Measurements from ENCODE around the gene CD2. TPM values are rescaled to one million over a fixed set of nuclear protein-coding genes. Genes with fewer than 3 reads are reported as not detected.

CD2 gene
- total RNA-seq, 1 donor from 2014 or later: not detected

DNA sequence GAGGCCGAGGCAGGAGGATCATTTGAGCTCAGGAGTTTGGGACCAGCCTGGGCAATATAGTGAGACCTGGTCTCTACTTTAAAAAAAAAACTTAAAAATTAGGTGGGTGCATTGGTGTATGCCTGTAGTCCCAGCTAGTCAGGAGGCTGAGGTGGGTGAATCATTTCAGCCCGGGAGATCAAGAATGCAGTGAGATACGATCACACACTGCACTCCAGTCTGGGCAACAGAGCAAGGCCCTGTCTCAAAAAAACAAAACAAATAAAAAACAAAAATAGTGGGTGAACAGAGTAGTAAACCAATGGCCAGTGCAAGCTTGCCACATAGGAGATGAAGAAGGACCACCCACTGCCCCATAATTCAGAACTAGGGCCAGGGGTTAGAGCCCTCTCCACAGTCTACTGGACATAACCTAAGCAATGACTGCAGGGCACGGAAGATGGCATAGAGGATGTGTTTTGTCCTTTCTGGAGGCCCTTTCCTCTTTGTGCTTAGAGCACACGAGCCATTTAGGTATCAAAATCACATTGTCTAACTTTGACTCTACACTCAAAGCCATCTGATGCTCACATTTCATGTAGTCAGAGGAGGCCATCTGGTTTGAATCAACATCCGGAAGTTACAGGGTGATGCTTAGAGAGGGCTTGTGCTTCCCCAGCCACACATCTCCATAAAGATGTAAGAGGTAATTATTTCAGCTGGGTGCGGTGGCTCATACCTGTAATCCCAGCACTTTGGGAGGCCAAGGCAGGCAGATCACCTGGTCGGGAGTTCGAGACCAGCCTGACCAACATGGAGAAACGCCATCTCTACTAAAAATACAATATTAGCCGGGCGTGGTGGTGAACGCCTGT, 12.6 kb downstream of the CD2 start:
- DNase-seq (ENCODE audit: low read depth): no peak
- H3K27me3 ChIP-seq (ENCODE audit: control insufficient read depth, insufficient read depth, low read length): no peaks in the 10 kb centered on the region
- no peaks in the 10 kb centered on the region for H3K36me3 ChIP-seq (ENCODE audit: control insufficient read depth, insufficient read depth, low read length)
- TF ChIP-seq, protein P1, sequence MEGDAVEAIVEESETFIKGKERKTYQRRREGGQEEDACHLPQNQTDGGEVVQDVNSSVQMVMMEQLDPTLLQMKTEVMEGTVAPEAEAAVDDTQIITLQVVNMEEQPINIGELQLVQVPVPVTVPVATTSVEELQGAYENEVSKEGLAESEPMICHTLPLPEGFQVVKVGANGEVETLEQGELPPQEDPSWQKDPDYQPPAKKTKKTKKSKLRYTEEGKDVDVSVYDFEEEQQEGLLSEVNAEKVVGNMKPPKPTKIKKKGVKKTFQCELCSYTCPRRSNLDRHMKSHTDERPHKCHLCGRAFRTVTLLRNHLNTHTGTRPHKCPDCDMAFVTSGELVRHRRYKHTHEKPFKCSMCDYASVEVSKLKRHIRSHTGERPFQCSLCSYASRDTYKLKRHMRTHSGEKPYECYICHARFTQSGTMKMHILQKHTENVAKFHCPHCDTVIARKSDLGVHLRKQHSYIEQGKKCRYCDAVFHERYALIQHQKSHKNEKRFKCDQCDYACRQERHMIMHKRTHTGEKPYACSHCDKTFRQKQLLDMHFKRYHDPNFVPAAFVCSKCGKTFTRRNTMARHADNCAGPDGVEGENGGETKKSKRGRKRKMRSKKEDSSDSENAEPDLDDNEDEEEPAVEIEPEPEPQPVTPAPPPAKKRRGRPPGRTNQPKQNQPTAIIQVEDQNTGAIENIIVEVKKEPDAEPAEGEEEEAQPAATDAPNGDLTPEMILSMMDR (IDR thresholded peaks at IDR 0.05; ENCODE audit: insufficient read depth, low read length, poor library complexity, severe bottlenecking): no peak
- H3K4me3 ChIP-seq (ENCODE audit: low read depth, low read length): no peak overlapping the region

DNA sequence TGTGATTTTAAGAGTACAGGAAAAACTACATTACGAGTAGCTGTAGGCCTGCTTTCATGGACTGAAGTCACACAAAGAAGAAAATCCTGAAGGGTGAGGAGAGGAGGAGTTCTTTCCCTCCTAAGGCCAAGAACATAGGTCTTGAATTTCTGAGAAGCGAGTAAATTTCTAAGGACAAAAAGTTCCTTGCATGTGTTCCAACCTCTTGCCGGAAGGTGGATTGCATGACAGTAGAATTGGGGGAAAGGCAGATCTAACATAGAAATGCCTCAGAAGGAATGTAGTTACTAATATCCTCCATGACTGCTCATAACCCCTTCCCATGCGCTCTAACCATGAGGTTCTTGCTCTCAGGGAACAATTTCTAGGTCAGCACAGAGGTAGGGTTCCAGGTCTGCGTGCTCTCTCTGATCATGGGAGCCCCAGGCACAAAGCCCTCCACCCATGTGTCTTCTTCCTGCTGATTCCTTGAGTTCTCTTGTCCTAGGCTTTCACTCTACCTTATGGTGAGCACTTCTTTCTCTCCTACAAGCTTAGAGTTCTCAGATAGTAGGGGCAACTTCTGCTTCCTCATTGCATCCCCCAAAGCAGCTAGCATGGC, 13.7 kb downstream of the CD2 start:
- TF ChIP-seq, protein P1 (IDR thresholded peaks at IDR 0.05; ENCODE audit: insufficient read depth, low read length, poor library complexity, severe bottlenecking): no peak
- no peak for DNase-seq (ENCODE audit: low read depth)
- no peak overlapping the region for H3K4me3 ChIP-seq (ENCODE audit: low read depth, low read length)
- H3K27me3 ChIP-seq (ENCODE audit: control insufficient read depth, insufficient read depth, low read length): no peaks in the 10 kb centered on the region
- no peaks in the 10 kb centered on the region for H3K36me3 ChIP-seq (ENCODE audit: control insufficient read depth, insufficient read depth, low read length)

DNA sequence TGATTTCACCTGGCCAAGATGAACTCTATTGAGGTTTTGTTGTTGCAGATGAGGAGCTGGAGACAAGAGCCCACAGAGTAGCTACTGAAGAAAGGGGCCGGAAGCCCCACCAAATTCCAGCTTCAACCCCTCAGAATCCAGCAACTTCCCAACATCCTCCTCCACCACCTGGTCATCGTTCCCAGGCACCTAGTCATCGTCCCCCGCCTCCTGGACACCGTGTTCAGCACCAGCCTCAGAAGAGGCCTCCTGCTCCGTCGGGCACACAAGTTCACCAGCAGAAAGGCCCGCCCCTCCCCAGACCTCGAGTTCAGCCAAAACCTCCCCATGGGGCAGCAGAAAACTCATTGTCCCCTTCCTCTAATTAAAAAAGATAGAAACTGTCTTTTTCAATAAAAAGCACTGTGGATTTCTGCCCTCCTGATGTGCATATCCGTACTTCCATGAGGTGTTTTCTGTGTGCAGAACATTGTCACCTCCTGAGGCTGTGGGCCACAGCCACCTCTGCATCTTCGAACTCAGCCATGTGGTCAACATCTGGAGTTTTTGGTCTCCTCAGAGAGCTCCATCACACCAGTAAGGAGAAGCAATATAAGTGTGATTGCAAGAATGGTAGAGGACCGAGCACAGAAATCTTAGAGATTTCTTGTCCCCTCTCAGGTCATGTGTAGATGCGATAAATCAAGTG, 14.3 kb downstream of the CD2 start:
- Histone ChIP-seq H3K36me3 (ENCODE audit: control insufficient read depth, insufficient read depth, low read length) (no peaks in the 10 kb centered on the region), H3K27me3 (ENCODE audit: control insufficient read depth, insufficient read depth, low read length) (no peaks in the 10 kb centered on the region), H3K4me3 (ENCODE audit: low read depth, low read length) (no peak overlapping the region)
- TF ChIP-seq, protein P1 (IDR thresholded peaks at IDR 0.05; ENCODE audit: insufficient read depth, low read length, poor library complexity, severe bottlenecking): no peak
- DNase-seq (ENCODE audit: low read depth): no peak

DNA sequence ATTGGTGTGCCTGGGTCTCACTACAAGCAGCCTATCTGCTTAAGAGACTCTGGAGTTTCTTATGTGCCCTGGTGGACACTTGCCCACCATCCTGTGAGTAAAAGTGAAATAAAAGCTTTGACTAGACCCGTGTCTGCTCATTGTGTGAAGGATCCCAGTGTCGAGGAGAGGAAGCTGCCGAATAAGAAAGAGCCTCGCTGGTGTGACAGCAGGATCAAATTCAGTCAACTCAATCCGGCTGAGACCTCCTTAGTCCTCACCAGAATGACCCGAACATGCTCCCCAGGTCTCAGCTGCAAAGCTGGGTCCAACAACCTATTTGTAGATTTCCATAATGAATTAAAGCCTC, 14.8 kb downstream of the CD2 start:
- TF ChIP-seq, protein P1 (IDR thresholded peaks at IDR 0.05; ENCODE audit: insufficient read depth, low read length, poor library complexity, severe bottlenecking): no peak
- no peaks in the 10 kb centered on the region for H3K27me3 ChIP-seq (ENCODE audit: control insufficient read depth, insufficient read depth, low read length)
- H3K36me3 ChIP-seq (ENCODE audit: control insufficient read depth, insufficient read depth, low read length): no peaks in the 10 kb centered on the region
- no peak for DNase-seq (ENCODE audit: low read depth)
- H3K4me3 ChIP-seq (ENCODE audit: low read depth, low read length): no peak overlapping the region

DNA sequence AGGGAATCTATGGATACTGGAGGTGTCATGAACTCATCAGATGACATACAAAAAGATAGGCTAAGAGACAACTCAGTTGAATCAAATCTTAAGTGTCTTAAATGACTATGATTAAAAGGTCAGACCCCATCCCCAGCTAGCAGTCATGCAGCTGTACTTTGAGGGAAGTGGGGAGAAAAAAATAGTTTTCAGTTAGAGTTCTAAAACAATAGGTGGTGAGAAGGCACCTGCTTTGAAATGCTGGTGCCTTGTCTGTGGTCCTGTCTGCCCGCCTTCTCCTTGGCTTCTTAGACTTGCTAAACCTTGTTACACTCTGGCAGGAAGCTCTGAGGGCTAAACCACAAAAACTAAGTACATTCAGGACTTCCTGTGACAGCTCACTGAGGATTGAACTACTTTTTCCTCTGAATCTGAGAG, 15.3 kb downstream of the CD2 start:
- Histone ChIP-seq H3K27me3 (ENCODE audit: control insufficient read depth, insufficient read depth, low read length) (no peaks in the 10 kb centered on the region), H3K4me3 (ENCODE audit: low read depth, low read length) (no peak overlapping the region), H3K36me3 (ENCODE audit: control insufficient read depth, insufficient read depth, low read length) (no peaks in the 10 kb centered on the region)
- TF ChIP-seq, protein P1 (IDR thresholded peaks at IDR 0.05; ENCODE audit: insufficient read depth, low read length, poor library complexity, severe bottlenecking): no peak
- DNase-seq (ENCODE audit: low read depth): no peak
